ENCODE data around the gene KCNA10.

KCNA10 gene

GRCh38 chr1:110519125-110519810 lies at the start of gene KCNA10:
KCNA10 (minus strand) TSS chr1:110519175; CDS start chr1:110518787, 388 bp downstream.
- TF ChIP-seq MYC (IDR thresholded peaks at IDR 0.05; ENCODE audit: low read depth, low read length) (no peak), CTCF (IDR thresholded peaks at IDR 0.05; ENCODE audit: low read depth, low read length) (no peak), MAX (IDR thresholded peaks at IDR 0.05; ENCODE audit: low read depth, low read length) (no peak), POLR2A (IDR thresholded peaks at IDR 0.05; ENCODE audit: extremely low read depth, insufficient read length) (no peak)
- DNase-seq (ENCODE audit: low read depth), result no peak
- H3K4me3 ChIP-seq (ENCODE audit: low read depth, low read length), result no peak within 1 kb of the TSS

- TF ChIP-seq POLR2A (IDR thresholded peaks at IDR 0.05; ENCODE audit: extremely low read depth, insufficient read length) (no peak), CTCF (IDR thresholded peaks at IDR 0.05; ENCODE audit: low read depth, low read length) (no peak), MAX (IDR thresholded peaks at IDR 0.05; ENCODE audit: low read depth, low read length) (no peak), MYC (IDR thresholded peaks at IDR 0.05; ENCODE audit: low read depth, low read length) (no peak)
- DNase-seq (ENCODE audit: low read depth), result no peak
- no peak overlapping the region for H3K4me3 ChIP-seq (ENCODE audit: low read depth, low read length)
Measured at GRCh38 chr1:110566836-110567235, 47.9 kb upstream of the KCNA10 start.

- no peak overlapping the region for H3K4me3 ChIP-seq (ENCODE audit: low read depth, low read length)
- TF ChIP-seq CTCF (IDR thresholded peaks at IDR 0.05; ENCODE audit: low read depth, low read length) (no peak), POLR2A (IDR thresholded peaks at IDR 0.05; ENCODE audit: extremely low read depth, insufficient read length) (no peak), MAX (IDR thresholded peaks at IDR 0.05; ENCODE audit: low read depth, low read length) (no peak)
Measured at GRCh38 chr1:110565565-110565964, 46.6 kb upstream of the KCNA10 start.

GRCh38 chr1:110563089-110563488 lies 44.1 kb upstream of the KCNA10 start:
- DNase-seq (ENCODE audit: low read depth), result no peak

More at GRCh38 chr1:110565565-110565964, 46.6 kb upstream of the KCNA10 start:
- no peak for DNase-seq (ENCODE audit: low read depth)

GRCh38 chr1:110561596-110561995 lies 42.6 kb upstream of the KCNA10 start:
- no peak overlapping the region for H3K4me3 ChIP-seq (ENCODE audit: low read depth, low read length)
- TF ChIP-seq MAX (IDR thresholded peaks at IDR 0.05; ENCODE audit: low read depth, low read length) (no peak), CTCF (IDR thresholded peaks at IDR 0.05; ENCODE audit: low read depth, low read length) (no peak), MYC (IDR thresholded peaks at IDR 0.05; ENCODE audit: low read depth, low read length) (no peak), POLR2A (IDR thresholded peaks at IDR 0.05; ENCODE audit: extremely low read depth, insufficient read length) (no peak)
- DNase-seq (ENCODE audit: low read depth), result no peak

More at GRCh38 chr1:110563089-110563488, 44.1 kb upstream of the KCNA10 start:
- no peak overlapping the region for H3K4me3 ChIP-seq (ENCODE audit: low read depth, low read length)
- TF ChIP-seq CTCF (IDR thresholded peaks at IDR 0.05; ENCODE audit: low read depth, low read length) (no peak), MYC (IDR thresholded peaks at IDR 0.05; ENCODE audit: low read depth, low read length) (no peak), POLR2A (IDR thresholded peaks at IDR 0.05; ENCODE audit: extremely low read depth, insufficient read length) (no peak), MAX (IDR thresholded peaks at IDR 0.05; ENCODE audit: low read depth, low read length) (no peak)
